ENCODE results near the gene PYGL.

- no peak for TF ChIP-seq CTCF (IDR thresholded peaks at IDR 0.05)
- no peak for TF ChIP-seq REST (IDR thresholded peaks at IDR 0.05; ENCODE audit: insufficient read depth in 1 of 2, low read depth in 2 of 2, low read length in 1 of 2)
- TF ChIP-seq POLR2AphosphoS5 (IDR thresholded peaks at IDR 0.05; ENCODE audit: low read depth, low read length) = no peak
- TF ChIP-seq SIN3A (IDR thresholded peaks at IDR 0.05; ENCODE audit: borderline replicate concordance, insufficient read depth, low read depth, low read length) = no peak
These were observed 60.5 kb downstream of the PYGL start for GRCh38 chr14:50883827-50884197.
